ENCODE measurements around the gene CEBPA. TPM values are rescaled to one million over a fixed set of nuclear protein-coding genes. Genes with fewer than 3 reads are reported as not detected.

CEBPA gene
- total RNA-seq, 1 donor from 2014 or later: 2.0 TPM

GRCh38 chr19:33310606-33311325 lies 8.4 kb upstream of the CEBPA start:
- Histone ChIP-seq H3K27me3 (ENCODE audit: control insufficient read depth, insufficient read depth, low read length) (no peaks in the 10 kb centered on the region), H3K36me3 (ENCODE audit: control insufficient read depth, insufficient read depth, low read length) (no peaks in the 10 kb centered on the region), H3K4me3 (ENCODE audit: low read depth, low read length) (no peak overlapping the region)
- TF ChIP-seq CTCF (IDR thresholded peaks at IDR 0.05; ENCODE audit: insufficient read depth, low read length, poor library complexity, severe bottlenecking): no peak
- no peak for DNase-seq (ENCODE audit: low read depth)

GRCh38 chr19:33309826-33310225 lies 7.5 kb upstream of the CEBPA start:
- H3K36me3 ChIP-seq (ENCODE audit: control insufficient read depth, insufficient read depth, low read length): no peaks in the 10 kb centered on the region
- no peak for TF ChIP-seq CTCF (IDR thresholded peaks at IDR 0.05; ENCODE audit: insufficient read depth, low read length, poor library complexity, severe bottlenecking)
- DNase-seq (ENCODE audit: low read depth): no peak
- H3K4me3 ChIP-seq (ENCODE audit: low read depth, low read length): no peak overlapping the region
- H3K27me3 ChIP-seq (ENCODE audit: control insufficient read depth, insufficient read depth, low read length): peaks cover 3% of the 10 kb centered on the region

GRCh38 chr19:33306853-33307792 lies 4.8 kb upstream of the CEBPA start:
- no peaks in the 10 kb centered on the region for H3K36me3 ChIP-seq (ENCODE audit: control insufficient read depth, insufficient read depth, low read length)
- no peak for TF ChIP-seq CTCF (IDR thresholded peaks at IDR 0.05; ENCODE audit: insufficient read depth, low read length, poor library complexity, severe bottlenecking)
- H3K27me3 ChIP-seq (ENCODE audit: control insufficient read depth, insufficient read depth, low read length): peaks cover 24% of the 10 kb centered on the region
- DNase-seq (ENCODE audit: low read depth): no peak
- no peak overlapping the region for H3K4me3 ChIP-seq (ENCODE audit: low read depth, low read length)

- Histone ChIP-seq H3K27me3 (ENCODE audit: control insufficient read depth, insufficient read depth, low read length) (peaks cover 28% of the 10 kb centered on the region), H3K36me3 (ENCODE audit: control insufficient read depth, insufficient read depth, low read length) (no peaks in the 10 kb centered on the region), H3K4me3 (ENCODE audit: low read depth, low read length) (no peak overlapping the region)
- DNase-seq (ENCODE audit: low read depth): no peak
- TF ChIP-seq CTCF (IDR thresholded peaks at IDR 0.05; ENCODE audit: insufficient read depth, low read length, poor library complexity, severe bottlenecking): no peak
Observed at GRCh38 chr19:33306191-33306590, 3.9 kb upstream of the CEBPA start.

GRCh38 chr19:33304760-33305647 lies 2.7 kb upstream of the CEBPA start:
- Histone ChIP-seq H3K27me3 (ENCODE audit: control insufficient read depth, insufficient read depth, low read length) (peaks cover 40% of the 10 kb centered on the region), H3K4me3 (ENCODE audit: low read depth, low read length) (no peak overlapping the region), H3K36me3 (ENCODE audit: control insufficient read depth, insufficient read depth, low read length) (no peaks in the 10 kb centered on the region)
- DNase-seq (ENCODE audit: low read depth): no peak
- no peak for TF ChIP-seq CTCF (IDR thresholded peaks at IDR 0.05; ENCODE audit: insufficient read depth, low read length, poor library complexity, severe bottlenecking)
